K562 (cell line): ENCODE data around the gene RGS12. TPM values are rescaled to one million over a fixed set of nuclear protein-coding genes. Genes with fewer than 3 reads are reported as not detected.

Source experiments
- ATAC-seq: fragments of 200-7000 bp; cut with Tn5 transposase; 3 replicates; pipeline ENCODE4 v1.9.1; 2020; ENCODE audit warnings: moderate library complexity
- BruUV-seq: library from RNA; stranded (reverse); fragments of 400-500 nt; replicated peaks from 2 replicates; lab custom pipeline; 2021; lab: Mats Ljungman, UMichigan
- CTCF ChIA-PET: fragments of 300-600 bp; formaldehyde crosslinking; extraction: SDS; loops from one replicate; lab custom pipeline; 2021; ENCODE audit warnings: low intra/inter-chr PET ratio; lab: Yijun Ruan, JAX
- POLR2A ChIA-PET: fragments of 300-600, 350-650 bp; sonication (Branson Sonifier 250); formaldehyde crosslinking; extraction: SDS; loops from one replicate; lab custom pipeline; 2021; ENCODE audit warnings: antibody characterized with exemption, inconsistent platforms; lab: Yijun Ruan, JAX
- DNase-seq, 4 experiments: peaks; one replicate each; pipeline versions ENCODE4 v3.0.0 to v3.0.0-alpha.2; 2011 to 2018; ENCODE audit warnings: low spot score in 3 of 4, mixed read lengths in 3 of 4; ENCODE audit errors: extremely low read depth in 1 of 4
- FAIRE-seq: peaks from 2 replicates; lab custom pipeline; 2011; peaks lifted over from hg19 to GRCh38; lab: Jason Lieb, UNC
- H2AFZ ChIP-seq: 2 replicates; pipeline ENCODE4 v1.6.0; 2011; ENCODE audit warnings: low read depth, low read length, control low read depth, inconsistent platforms
- H3K27ac ChIP-seq: fragments of 200-600 bp; 3 replicates; pipeline ENCODE4 v1.8.0; 2011; ENCODE audit warnings: low read depth, mild to moderate bottlenecking, control low read depth, inconsistent platforms, low read length, moderate library complexity, mixed read lengths; ENCODE audit errors: extremely low read depth
- H3K27me3 ChIP-seq, 2 experiments: fragments of 300-600 bp in 1 of 2; 2 replicates in 1 of 2; 3 replicates in 1 of 2; pipeline versions ENCODE4 v1.6.0 to v1.8.0; 2011; ENCODE audit warnings: inconsistent platforms in 2 of 2, low read length in 2 of 2, mild to moderate bottlenecking in 1 of 2, mixed read lengths in 1 of 2, moderate library complexity in 1 of 2; ENCODE audit not compliant: control insufficient read depth in 2 of 2, insufficient read depth in 2 of 2
- H3K36me3 ChIP-seq: fragments of 300-600 bp; 3 replicates; pipeline ENCODE4 v1.8.0; 2011; ENCODE audit warnings: mild to moderate bottlenecking, low read length, inconsistent platforms; ENCODE audit not compliant: control insufficient read depth, insufficient read depth
- H3K4me1 ChIP-seq, 2 experiments: fragments of 200-600 bp in 1 of 2; replicated peaks in 1 of 2; 2 replicates in 1 of 2; 3 replicates in 1 of 2; pipeline versions ENCODE4 v1.5.1 to v1.8.0; 2011; ENCODE audit warnings: inconsistent platforms in 2 of 2, low read length in 2 of 2, mild to moderate bottlenecking in 1 of 2, mixed read lengths in 1 of 2, moderate library complexity in 1 of 2; ENCODE audit not compliant: control insufficient read depth in 2 of 2, insufficient read depth in 2 of 2
- H3K4me2 ChIP-seq: 2 replicates; pipeline ENCODE4 v1.6.1; 2011; ENCODE audit warnings: low read length, control low read depth, inconsistent platforms, mixed read lengths; ENCODE audit not compliant: insufficient read depth
- H3K4me3 ChIP-seq: fragments of 200-600 bp; sonication (generic), shearing (Covaris generic); 2 replicates; pipeline ENCODE4 v1.5.1; 2016; ENCODE audit warnings: control low read depth, inconsistent platforms
- H3K79me2 ChIP-seq: fragments of 200-600 bp; 3 replicates; pipeline ENCODE4 v1.8.0; 2011; ENCODE audit warnings: low read length, inconsistent platforms; ENCODE audit not compliant: control insufficient read depth, insufficient read depth
- H3K9ac ChIP-seq, 2 experiments: 2 replicates each; pipeline versions ENCODE4 v1.6.0 to v1.6.1; 2011; ENCODE audit warnings: low read depth in 2 of 2, low read length in 2 of 2, control low read depth in 1 of 2, inconsistent platforms in 1 of 2, mild to moderate bottlenecking in 1 of 2, mixed read lengths in 1 of 2; ENCODE audit not compliant: insufficient read depth in 1 of 2
- H3K9me1 ChIP-seq: one replicate; pipeline ENCODE4 v1.6.0; 2011; ENCODE audit warnings: inconsistent platforms, mild to moderate bottlenecking, low read length, moderate library complexity; ENCODE audit not compliant: control insufficient read depth, insufficient read depth
- H3K9me3 ChIP-seq: replicated peaks from 2 replicates; pipeline ENCODE4 v1.5.1; 2011; ENCODE audit warnings: low read depth, low read length, inconsistent platforms; ENCODE audit not compliant: control insufficient read depth, insufficient read depth
- H4K20me1 ChIP-seq: replicated peaks from 2 replicates; pipeline ENCODE4 v1.6.1; 2011; ENCODE audit warnings: low read length, inconsistent platforms, mixed read lengths; ENCODE audit not compliant: control insufficient read depth, insufficient read depth
- FOXJ3 ChIP-seq: sonication (generic); formaldehyde crosslinking; IDR thresholded peaks from 2 replicates; pipeline ENCODE4 v1.4.0; 2020; ENCODE audit warnings: mild to moderate bottlenecking, missing genetic modification reagents
- NFRKB ChIP-seq: fragments of 450-650 bp; IDR thresholded peaks from 2 replicates; pipeline ENCODE4 v1.6.1; 2016; ENCODE audit warnings: low read depth
- PHB ChIP-seq: fragments of 250-450 bp; sonication (Bioruptor Pico); IDR thresholded peaks from 2 replicates; pipeline ENCODE4 v1.5.0; 2021
- POLR2A ChIP-seq: fragments of 450-650 bp; conservative IDR thresholded peaks from 2 replicates; pipeline ENCODE4 v1.6.1; 2016
- PTTG1 ChIP-seq: fragments of 450-650 bp; IDR thresholded peaks from 2 replicates; pipeline ENCODE4 v1.6.1; 2016; ENCODE audit warnings: low read depth, mild to moderate bottlenecking, missing genetic modification characterization, missing compliant biosample characterization
- SFPQ ChIP-seq: fragments of 200-400 bp; formaldehyde crosslinking; IDR thresholded peaks from 2 replicates; pipeline ENCODE4 v1.6.1; 2017; ENCODE audit warnings: mild to moderate bottlenecking, low read depth, low read length, moderate library complexity
- ZBTB1 ChIP-seq: sonication (generic); formaldehyde crosslinking; IDR thresholded peaks from 2 replicates; pipeline ENCODE4 v1.8.1; 2023; ENCODE audit warnings: missing genetic modification reagents, low read depth, mild to moderate bottlenecking, borderline replicate concordance
- ZKSCAN3 ChIP-seq: fragments of 250-450 bp; sonication (Bioruptor Pico); IDR thresholded peaks from 2 replicates; pipeline ENCODE4 v1.4.0; 2020
- ZNF121 ChIP-seq: sonication (generic); formaldehyde crosslinking; conservative IDR thresholded peaks from 2 replicates; pipeline ENCODE4 v1.8.0; 2022; ENCODE audit warnings: missing genetic modification reagents
- ZNF134 ChIP-seq: fragments of 250-450 bp; sonication (Bioruptor Pico); conservative IDR thresholded peaks from 2 replicates; pipeline ENCODE4 v1.4.0; 2020
- ZNF143 ChIP-seq: sonication (generic); formaldehyde crosslinking; IDR thresholded peaks from 2 replicates; pipeline ENCODE4 v1.9.0; 2022; ENCODE audit warnings: mild to moderate bottlenecking, missing genetic modification reagents
- ZNF212 ChIP-seq: fragments of 450-650 bp; formaldehyde crosslinking; IDR thresholded peaks from 2 replicates; pipeline ENCODE4 v1.4.0; 2020; ENCODE audit warnings: mild to moderate bottlenecking
- WGBS: fragments of 100-300 bp; shearing (Covaris generic); methylation state at CpG from one replicate; pipeline ENCODE4 v1.1.6; 2016; ENCODE audit warnings: low coverage, mixed read lengths; ENCODE audit not compliant: insufficient coverage; ENCODE audit errors: missing lambda C conversion rate; 5-methylcytosine and 5-hydroxymethylcytosine counted together
- in situ Hi-C: fragments of 300-500 bp; cut with MboI; formaldehyde crosslinking; loops from 4 replicates; pipeline ENCODE4 v1.15.0; 2018; ENCODE audit warnings: inconsistent platforms, mixed read lengths
- intact Hi-C: fragments of 100-400 bp; cut with micrococcal nuclease; formaldehyde crosslinking; loops from 2 replicates; pipeline ENCODE4 v1.14.2; 2022
- polyA plus RNA-seq, 8 experiments: library from polyadenylated mRNA; depleted of rRNA in 4 of 8; stranded (reverse) in 5 of 8; unstranded in 3 of 8; fragments of >200 nt; fragmentation: Nextera tagmentation in 2 of 8; fragmentation: Illumina TruSeq in 1 of 8; extraction: Ambion mirVana in 2 of 8; extraction: Trizol in 1 of 8; gene quantifications; 2 replicates each; pipeline versions ENCODE4 v1.2.1 to v1.2.3, GENCODE V29; 2011 to 2014; ENCODE audit warnings: inconsistent platforms in 1 of 8, missing spikeins in 1 of 8
- total RNA-seq, 7 experiments: library from RNA; depleted of rRNA in 6 of 7; stranded (reverse); fragments of >200 nt in 6 of 7; fragmentation: Illumina TruSeq in 2 of 7; extraction: Trizol in 2 of 7; gene quantifications; 2 replicates each; pipeline versions ENCODE4 v1.2.1 to v1.2.3, GENCODE V29; 2011 to 2021; ENCODE audit warnings: low replicate concordance in 1 of 7
- TF ChIP-seq, protein P1 (sequence below): fragments of 250-450 bp; sonication (Bioruptor Pico); IDR thresholded peaks from 2 replicates; pipeline ENCODE4 v1.8.0; 2022; ENCODE audit warnings: moderate library complexity, mild to moderate bottlenecking, inconsistent platforms

Gene RGS12
- total and polyA plus RNA-seq, 9 of the 15 experiments (the other 6 are each of a cell fraction or from before 2014, with no cell fraction given): 0.30 to 8.8 (median 5.5) TPM

- H3K9me3 ChIP-seq: no peaks in the 10 kb centered on the region
- H3K36me3 ChIP-seq: no peaks in the 10 kb centered on the region
- H3K4me2 ChIP-seq: peak overlapping the region; percentile 88
- ChIA-PET POLR2A (no interaction called here), CTCF (no interaction called here)
- H3K79me2 ChIP-seq: peaks cover 3% of the 10 kb centered on the region; the same call in 1 of the 3 replicates
- TF ChIP-seq ZBTB1 (CRISPR knock-in tag) (no peak), ZNF212 (CRISPR knock-in tag) (no peak), PTTG1 (tag) (no peak), FOXJ3 (no peak), ZNF121 (no peak), ZKSCAN3 (CRISPR knock-in tag) (no peak), NFRKB (no peak), SFPQ (no peak), PHB (CRISPR knock-in tag) (no peak), ZNF134 (no peak), POLR2A (no peak), ZNF143 (CRISPR knock-in tag) (no peak)
- TF ChIP-seq, protein P1, sequence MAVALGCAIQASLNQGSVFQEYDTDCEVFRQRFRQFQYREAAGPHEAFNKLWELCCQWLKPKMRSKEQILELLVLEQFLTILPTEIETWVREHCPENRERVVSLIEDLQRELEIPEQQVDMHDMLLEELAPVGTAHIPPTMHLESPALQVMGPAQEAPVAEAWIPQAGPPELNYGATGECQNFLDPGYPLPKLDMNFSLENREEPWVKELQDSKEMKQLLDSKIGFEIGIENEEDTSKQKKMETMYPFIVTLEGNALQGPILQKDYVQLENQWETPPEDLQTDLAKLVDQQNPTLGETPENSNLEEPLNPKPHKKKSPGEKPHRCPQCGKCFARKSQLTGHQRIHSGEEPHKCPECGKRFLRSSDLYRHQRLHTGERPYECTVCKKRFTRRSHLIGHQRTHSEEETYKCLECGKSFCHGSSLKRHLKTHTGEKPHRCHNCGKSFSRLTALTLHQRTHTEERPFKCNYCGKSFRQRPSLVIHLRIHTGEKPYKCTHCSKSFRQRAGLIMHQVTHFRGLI (CRISPR knock-in tag): no peak
- DNase-seq (no peak), FAIRE-seq (peak; percentile 29), ATAC-seq (no peak)
- H2AFZ ChIP-seq: peak overlapping the region; percentile 95
- peaks cover 6 to 45% of the 10 kb centered on the region in 2 experiments; a peak in 4 of 5 replicates for H3K4me1 ChIP-seq
- intact Hi-C loops (no loop called here), in situ Hi-C loops (no loop called here)
- H3K27me3 ChIP-seq: peaks cover 42 to 56% of the 10 kb centered on the region in 2 experiments
- H3K9me1 ChIP-seq: no peaks in the 10 kb centered on the region
- no peaks in the 10 kb centered on the region; the same call in 1 of the 2 replicates for H4K20me1 ChIP-seq
- peak overlapping the region; percentile 61 for H3K4me3 ChIP-seq
- H3K27ac ChIP-seq: no peak overlapping the region
- no TSS peak for BruUV-seq
- H3K9ac ChIP-seq: peak overlapping the region in 1 of 2 experiments; percentile 91; a peak in 1 of 4 replicates
- WGBS: 36% methylated on average over 23 of the region's 24 CpGs
Measured at GRCh38 chr4:3291411-3291968, 1.3 kb upstream of the RGS12 start.
